Epidermal melanocyte (primary cell): Measurements from ENCODE around the gene TMEM190.
"Not testable (repeated sequence)": the region's sequence is repeated elsewhere in the genome, so short reads cannot be mapped to it uniquely, and the experiment has no call there.

Experiments
- DNase-seq: peaks from one replicate; pipeline ENCODE4 v3.0.0; 2011; ENCODE audit warnings: low spot score; ENCODE audit not compliant: insufficient read length

Gene TMEM190

DNA sequence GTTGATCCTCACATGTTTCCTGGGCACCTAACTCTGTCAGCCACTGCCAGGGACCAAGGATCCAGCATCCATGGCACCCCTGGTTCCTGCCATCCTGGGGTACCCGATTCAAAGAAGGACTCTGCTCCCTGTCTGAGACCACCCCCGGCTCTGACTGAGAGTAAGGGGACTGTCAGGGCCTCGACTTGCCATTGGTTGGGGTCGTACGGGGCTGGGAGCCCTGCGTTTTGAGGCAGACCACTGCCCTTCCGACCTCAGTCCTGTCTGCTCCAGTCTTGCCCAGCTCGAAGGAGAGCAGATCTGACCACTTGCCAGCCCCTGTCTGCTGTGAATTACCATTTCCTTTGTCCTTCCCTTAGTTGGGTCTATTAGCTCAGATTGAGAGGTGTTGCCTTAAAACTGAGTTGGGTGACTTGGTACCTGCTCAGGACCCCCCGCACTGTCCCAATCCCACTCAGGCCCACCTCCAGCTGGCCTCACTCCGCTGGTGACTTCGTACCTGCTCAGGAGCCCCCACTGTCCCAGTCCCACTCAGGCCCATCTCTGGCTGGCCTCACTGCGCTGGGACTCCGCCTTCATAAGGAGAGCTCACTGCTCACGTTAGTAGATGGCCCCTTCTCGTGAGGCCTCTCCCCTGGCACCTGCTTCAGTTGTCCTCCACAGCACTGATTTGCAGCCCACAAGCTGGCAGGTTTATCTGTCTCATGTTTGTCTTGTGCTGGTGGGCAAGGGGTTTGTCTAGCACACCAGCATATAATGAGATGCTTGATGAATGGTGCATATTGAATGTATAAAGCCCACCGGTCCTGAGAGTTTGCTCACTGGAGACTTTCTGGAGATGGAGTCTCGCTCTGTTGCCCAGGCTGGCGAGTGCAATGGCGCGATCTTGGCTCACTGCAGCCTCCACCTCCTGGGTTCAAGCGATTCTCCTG is 13.0 kb downstream of the TMEM190 start:
- DNase-seq, result no peak

DNA sequence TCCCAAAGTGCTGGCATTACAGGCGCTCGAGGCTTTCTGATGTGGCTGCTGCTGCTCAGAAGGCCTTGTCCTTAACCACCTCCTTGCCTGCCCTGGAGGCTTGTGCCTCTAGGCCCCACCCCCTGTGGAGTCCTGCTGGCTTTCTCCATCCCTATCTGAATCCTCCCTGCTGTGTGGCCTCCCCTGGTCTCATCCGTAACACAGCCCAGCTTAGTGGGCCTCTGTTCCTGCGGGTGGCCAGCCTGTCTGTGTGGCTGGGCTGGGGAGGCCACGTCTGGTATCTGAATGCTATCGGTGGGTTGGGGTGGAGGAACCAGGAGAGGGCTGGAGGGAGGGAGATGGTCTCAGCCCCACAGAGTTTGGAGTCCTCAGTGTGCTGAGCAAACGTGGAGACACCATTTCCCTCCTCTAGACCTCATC is 13.8 kb downstream of the TMEM190 start:
- no peak for DNase-seq

DNA sequence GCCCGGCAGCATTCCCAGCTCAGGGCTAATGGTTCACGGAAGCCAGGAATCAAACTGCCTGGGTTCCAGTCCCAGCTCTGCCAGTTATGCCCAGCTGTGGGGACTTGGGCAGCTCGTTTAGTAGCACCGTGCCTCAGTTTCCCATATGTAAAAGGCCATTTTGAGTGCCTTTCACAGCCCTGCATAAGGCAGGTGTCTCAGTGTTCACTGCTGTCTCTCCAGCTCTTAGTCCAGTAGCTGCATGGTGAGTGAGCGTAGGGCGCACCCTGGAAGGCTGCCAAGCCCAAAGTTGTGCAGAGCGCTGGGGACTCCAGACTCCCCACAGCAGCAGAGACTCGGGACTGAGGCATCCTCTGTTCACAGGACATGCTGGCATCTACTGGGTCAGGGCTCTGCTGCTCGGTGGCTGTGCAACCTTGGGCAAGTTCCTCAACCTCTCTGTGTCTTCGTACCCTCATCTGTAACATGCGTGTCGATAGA is 14.6 kb downstream of the TMEM190 start:
- no peak for DNase-seq

DNA sequence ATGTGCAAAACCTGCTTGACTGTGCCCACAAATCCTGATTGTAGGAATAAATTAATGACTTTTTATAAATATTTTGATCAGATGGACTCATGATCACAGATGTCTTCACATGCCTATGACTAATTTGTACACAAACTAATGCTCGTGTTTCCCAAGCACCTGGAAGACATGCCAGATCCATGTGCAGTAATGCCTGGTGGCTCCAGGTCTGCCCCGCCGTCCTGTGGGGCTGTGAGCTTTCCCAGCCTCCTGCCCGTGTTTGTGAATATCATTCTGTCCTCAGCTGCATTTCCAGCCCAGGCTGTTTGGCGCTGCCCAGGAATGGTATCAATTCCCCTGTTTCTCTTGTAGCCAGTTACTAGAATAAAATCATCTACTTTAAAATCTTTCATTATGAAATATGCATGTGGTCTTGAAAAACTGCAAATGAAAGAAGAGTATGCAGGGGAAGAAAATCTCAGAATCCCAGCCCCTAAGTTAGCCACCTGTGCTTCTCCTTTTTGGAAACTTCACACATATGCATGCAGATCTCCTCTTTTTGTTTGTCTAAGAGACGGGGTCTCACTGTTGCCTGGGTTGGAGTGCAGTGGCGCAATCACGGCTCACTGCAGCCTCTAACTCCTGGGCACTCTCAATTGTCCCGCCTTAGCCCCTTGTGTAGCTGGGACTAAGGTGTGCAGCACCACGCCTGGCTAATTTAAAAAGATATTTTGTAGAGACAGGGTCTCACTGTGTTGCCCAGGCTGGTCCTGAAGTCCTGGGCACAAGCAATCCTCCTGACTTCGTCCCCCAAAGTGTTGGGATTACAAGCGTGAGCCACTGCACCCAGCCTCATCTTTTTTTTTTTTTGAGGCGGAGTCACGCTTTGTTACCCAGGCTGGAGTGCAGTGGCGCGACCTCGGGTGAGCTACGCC is 15.3 kb downstream of the TMEM190 start:
- peak; percentile 13 for DNase-seq

DNA sequence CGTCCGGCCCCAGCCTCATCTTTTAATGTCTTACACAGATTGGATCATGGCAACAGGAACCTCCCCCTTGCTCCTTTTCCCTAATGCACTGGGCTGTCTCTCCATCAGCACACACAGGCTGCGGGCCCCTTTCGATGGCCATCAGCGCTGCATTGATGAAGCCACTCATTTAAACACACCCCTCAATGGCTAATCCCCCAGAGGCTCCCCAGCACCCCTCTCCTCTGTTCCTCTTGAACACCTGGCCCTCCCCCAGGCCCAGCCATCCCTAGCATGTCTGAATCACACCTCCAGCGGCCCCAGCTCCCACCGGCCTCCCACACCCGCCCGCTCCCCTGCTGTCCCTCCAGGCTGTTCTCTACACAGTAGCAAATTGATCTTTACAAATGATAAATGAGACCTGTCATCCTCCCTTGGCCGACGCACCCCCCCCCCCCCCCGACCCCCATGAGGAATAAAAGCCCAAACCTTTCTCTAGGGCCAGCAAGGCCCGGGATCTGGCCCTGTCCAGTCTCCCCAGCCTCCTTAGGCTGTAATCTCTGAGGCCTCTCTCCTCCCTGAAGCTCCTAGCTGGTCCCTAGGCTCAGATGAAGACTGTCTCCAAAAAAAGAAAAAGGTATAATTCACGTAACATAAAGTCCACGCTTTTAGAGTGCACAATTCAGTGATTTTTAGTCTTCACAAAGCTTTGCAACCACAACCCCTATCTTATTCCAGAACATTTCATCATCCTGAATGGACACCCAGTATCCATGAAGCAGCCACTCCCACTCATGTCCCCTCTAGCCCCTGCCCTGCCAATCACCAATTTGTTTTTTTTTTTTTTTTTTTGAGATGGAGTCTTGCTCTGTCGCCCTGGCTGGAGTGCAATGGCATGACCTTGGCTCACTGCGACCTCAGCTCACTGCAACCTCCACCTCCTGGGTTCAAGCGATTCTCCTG is 16.5 kb downstream of the TMEM190 start:
- DNase-seq, result no peak

- DNase-seq, result no peak
Observed at GRCh38 chr19:55398200-55398925, 21.7 kb downstream of the TMEM190 start.

GRCh38 chr19:55400281-55401087 is 23.9 kb downstream of the TMEM190 start:
- no peak for DNase-seq

DNA sequence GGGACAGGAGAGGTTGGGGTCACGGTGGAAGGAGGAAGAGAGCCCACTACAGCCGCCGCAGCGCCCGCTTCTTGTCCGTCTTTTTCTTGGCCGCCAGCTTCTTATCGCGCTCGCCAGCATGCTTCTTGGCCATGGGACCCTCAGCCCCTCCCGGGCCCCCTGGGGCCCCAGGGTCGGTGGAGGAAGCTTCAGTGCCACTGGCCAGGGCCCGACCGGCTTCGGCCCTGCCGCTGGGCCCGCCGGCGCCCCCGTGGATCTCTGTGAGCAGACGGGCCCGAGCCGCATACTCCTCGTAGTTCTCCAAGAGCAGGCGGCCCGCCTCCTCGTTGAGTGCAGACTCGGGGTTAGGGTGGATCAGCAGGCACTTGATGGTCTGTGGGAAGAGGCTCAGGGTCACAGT is 24.8 kb downstream of the TMEM190 start:
- DNase-seq, result not testable (repeated sequence)

- no peak for DNase-seq
Observed at GRCh38 chr19:55402509-55402908, 25.9 kb downstream of the TMEM190 start.

DNA sequence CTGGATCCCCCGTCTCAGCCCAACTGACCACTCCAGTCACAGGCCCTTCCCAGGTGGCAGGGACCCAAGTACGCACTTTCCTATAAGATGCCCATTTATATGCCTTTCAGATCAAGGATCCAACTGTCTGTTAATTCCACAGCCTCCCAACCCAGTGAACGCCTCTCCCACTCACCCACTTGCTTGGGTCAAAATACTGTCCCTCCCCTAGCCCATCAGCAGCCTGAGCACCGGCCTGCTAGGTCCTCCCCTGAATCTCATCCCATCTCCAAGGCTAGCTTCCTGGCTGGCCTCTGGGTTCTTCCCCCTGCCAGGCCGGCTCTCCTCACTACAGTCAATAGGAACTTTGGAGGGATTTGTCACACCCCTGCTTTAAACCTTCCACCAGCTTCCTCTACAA is 29.0 kb downstream of the TMEM190 start:
- no peak for DNase-seq

DNA sequence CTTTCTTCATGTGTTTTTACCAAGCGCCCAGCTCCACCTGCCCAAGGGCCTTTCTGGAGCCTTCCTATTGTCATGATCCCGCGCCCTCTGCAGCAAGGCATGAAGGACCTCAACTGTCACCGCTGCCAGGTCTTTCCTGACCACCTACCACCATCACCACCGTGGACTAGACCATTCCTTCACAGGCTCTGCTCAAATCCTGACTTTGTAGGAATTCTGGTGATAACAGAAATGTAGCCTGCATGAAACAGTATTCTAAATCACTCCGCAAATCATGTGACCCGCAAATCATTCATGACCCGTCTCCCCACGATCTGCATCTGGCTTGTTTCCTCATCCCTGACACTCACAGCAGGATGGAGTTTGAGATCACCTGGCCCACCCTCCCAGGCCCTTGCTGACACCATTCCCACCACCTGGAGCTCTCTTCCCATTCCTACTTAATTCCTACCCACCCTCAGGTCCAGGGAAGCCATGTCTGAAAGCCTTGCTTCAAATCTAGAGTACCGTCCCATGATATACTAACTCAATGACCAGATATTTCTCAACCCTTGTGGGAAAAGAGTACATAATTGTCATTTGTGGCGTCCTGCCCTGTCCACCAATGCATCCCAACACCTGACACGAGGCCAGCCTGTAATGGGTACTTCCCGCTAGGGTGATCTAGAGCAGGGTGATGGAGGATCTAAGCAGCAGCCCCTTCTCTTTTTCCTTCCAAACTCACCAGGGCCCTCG is 29.6 kb downstream of the TMEM190 start:
- peak; percentile 20 for DNase-seq

- peak; percentile 44 for DNase-seq
Observed at GRCh38 chr19:55406826-55407549, 30.4 kb downstream of the TMEM190 start.

- DNase-seq, result not testable (repeated sequence)
Observed at GRCh38 chr19:55407550-55407799, 30.8 kb downstream of the TMEM190 start, which contains the start of gene UBE2S. TSS of gene UBE2S (minus strand) at chr19:55407788. CDS start at chr19:55407589, 199 bp downstream.

- peak; percentile 100 for DNase-seq
Observed at GRCh38 chr19:55407800-55408532, 31.3 kb downstream of the TMEM190 start.

DNA sequence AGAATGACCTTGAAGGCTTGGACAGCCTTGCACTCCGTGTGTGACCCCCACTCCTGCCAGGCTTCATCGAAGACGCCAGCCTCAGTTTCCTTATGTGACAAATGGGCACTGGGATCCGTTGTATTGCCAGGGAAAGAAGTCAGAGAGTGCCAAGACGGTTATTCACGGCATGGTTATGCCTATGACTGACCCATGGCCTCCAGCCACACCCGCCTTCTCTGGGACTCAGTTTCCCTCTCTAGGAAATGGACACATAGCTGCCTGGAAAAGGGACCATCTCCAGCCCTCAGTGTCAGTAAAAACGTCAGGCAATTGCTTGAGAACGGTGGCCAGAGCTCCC is 31.9 kb downstream of the TMEM190 start:
- no peak for DNase-seq

DNA sequence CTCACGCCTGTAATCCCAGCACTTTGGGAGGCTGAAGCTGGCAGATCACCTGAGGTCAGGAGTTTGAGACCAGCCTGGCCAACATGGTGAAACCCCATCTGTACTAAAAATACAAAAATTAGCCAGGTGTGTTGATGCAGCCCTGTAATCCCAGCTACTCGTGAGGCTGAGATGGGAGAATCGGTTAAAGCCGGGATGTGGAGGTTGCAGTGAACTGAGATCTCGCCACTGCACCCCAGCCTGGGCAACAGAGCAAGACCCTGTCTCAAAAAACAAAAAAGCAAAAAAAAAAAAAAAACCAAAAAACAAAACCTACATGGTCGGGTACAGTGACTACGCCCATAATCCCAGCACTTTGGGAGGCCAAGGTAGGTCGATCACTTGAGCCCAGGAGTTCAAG is 32.6 kb downstream of the TMEM190 start:
- not testable (repeated sequence) for DNase-seq

DNA sequence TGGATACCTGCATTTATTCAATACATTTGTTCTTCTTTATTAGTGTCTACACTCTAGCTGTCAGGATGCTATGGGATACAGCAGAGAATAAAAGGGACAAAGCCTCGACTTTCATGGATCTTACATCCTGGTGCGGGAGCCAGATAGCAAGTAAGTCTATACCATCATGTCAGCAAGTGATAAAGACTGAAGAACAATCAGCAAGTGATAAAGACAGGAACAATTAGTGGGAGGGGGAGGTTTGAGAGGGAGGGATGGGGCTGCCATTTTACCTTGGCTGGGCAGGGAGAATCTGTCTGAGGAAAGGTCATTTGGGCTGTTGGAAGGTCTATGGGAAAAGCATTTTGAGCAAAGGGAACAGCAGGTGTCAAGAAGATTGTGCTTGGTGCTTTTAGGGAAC is 33.5 kb downstream of the TMEM190 start:
- no peak for DNase-seq

- DNase-seq, result peak; percentile 81
Observed at GRCh38 chr19:55418185-55418584, 41.6 kb downstream of the TMEM190 start.
